Measurements from ENCODE around the gene EPS8L3.

The EPS8L3 gene

GRCh38 chr1:109780982-109781381, 17.3 kb upstream of the EPS8L3 start:
- H3K36me3 Mint-ChIP-seq, result no peaks in the 10 kb centered on the region
- H3K27ac Mint-ChIP-seq, result no peak overlapping the region
- H3K27me3 Mint-ChIP-seq, result peaks cover 13% of the 10 kb centered on the region
- CTCF ChIA-PET, result interaction anchor here (1.0 to 14.3 kb wide), 2 partner anchors 144 to 199 kb away, joined by 3 to 613 read pairs; partner anchors contain the start of gene AHCYL1
- peaks cover 8% of the 10 kb centered on the region for H3K4me1 Mint-ChIP-seq
- DNase-seq, result no peak
- H3K4me3 Mint-ChIP-seq, result no peak overlapping the region
- peaks cover 10% of the 10 kb centered on the region for H3K9me3 Mint-ChIP-seq

DNA sequence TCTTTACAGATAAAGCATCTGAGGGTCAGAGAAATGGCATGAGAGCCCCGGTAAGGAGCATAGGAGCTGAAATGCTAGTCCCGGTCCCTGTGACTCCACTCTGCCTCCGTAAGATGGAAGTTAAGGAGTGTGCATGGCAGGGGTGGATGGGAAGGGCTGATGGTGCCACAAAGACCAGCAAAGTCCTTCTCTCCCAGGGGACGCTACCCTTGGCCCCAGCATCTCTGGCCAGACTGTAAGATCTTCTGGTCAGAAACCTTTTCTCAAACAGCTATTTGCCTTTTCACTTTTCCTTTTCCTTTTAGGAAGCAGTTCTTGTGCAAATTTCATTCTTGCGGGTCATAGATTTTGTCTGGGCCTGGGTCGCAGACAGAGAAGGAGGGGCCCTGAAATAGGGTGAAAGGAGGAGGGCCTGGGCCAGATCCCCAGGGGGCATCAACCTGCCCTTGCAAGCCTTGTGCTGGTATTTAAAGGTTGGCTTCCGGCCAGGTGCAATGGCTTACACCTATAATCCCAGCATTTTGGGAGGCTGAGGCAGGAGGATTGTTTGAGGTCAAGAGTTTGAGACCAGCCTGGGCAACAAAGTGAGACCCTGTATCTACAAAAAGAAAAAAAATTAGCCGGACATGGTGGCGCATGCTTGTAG, 14.4 kb upstream of the EPS8L3 start:
- Mint-ChIP-seq H3K27ac (no peak overlapping the region), H3K9me3 (peaks cover 10% of the 10 kb centered on the region), H3K4me3 (no peak overlapping the region), H3K4me1 (peaks cover 9% of the 10 kb centered on the region), H3K36me3 (no peaks in the 10 kb centered on the region), H3K27me3 (peaks cover 35% of the 10 kb centered on the region)
- DNase-seq, result no peak
- CTCF ChIA-PET, result interaction anchor here (0.5 to 14.3 kb wide), 17 partner anchors 11 to 647 kb away, joined by 3 to 613 read pairs (median 6); partner anchors contain the start of genes AHCYL1 and GPR61

GRCh38 chr1:109777436-109777835, 13.7 kb upstream of the EPS8L3 start:
- Mint-ChIP-seq H3K27me3 (peaks cover 34% of the 10 kb centered on the region), H3K9me3 (peaks cover 10% of the 10 kb centered on the region), H3K4me3 (no peak overlapping the region), H3K27ac (no peak overlapping the region), H3K4me1 (peaks cover 9% of the 10 kb centered on the region), H3K36me3 (no peaks in the 10 kb centered on the region)
- CTCF ChIA-PET, result interaction anchor here (0.6 to 14.3 kb wide), 34 partner anchors 11 to 252 kb away, joined by 3 to 613 read pairs (median 5); partner anchors contain the start of genes AHCYL1 and GPR61
- DNase-seq, result no peak

DNA sequence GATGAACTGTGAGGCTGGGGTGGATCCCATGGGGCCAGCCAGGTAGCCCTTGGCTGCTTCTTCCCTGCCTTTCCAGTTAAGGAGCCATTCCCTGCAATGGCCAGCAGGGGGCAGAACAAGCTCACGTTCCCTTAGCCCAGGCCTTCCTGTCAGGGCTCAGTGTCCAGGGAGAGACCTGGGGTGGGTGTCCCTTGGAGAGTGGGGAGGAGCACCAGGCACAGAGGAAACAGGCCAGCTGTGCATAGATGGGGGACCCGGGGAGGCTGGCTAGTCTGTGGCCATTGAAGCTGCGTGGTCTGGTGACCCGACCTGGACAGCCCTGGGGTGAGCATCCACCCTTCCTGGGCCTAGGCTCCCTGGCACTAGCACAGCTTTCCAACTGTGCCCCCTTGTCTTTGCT, 13.2 kb upstream of the EPS8L3 start:
- Mint-ChIP-seq H3K27me3 (peaks cover 38% of the 10 kb centered on the region), H3K4me3 (no peak overlapping the region), H3K9me3 (peaks cover 10% of the 10 kb centered on the region), H3K36me3 (no peaks in the 10 kb centered on the region), H3K4me1 (peaks cover 11% of the 10 kb centered on the region), H3K27ac (no peak overlapping the region)
- peak; percentile 86 for DNase-seq
- CTCF ChIA-PET, result interaction anchor here (0.6 to 14.3 kb wide), 37 partner anchors 11 to 253 kb away, joined by 3 to 613 read pairs (median 5); partner anchors contain the start of genes AHCYL1 and GPR61

DNA sequence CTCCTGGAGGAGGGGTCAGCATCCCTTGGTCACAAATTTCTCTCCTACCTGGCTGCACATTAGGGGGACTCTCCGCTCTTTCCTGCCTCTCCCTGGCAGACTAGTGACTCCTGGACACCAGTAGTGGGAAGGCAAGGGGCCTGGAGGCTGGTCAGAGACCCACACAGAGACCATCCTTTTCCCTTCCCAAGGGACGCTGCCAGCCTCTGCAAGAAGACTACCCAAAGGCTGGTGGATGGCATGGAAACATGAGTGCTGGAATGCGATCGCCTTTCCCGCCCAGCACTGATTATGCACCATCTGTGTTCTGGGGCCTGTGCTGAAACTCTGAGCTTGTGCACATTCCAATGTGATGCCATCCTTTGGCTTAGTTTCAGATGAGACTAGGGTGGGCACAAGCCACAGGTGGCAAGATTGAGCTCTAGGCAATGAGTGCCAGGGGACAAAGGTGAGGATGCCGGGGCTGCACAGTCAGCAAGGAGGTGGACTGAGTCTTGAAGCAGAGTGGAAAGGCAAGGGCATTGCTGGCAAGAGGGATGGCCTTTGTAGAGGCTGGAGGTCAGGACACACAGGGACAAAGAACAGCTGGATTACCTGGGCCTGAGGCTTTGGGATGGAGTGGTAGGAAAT, 12.6 kb upstream of the EPS8L3 start:
- H3K27ac Mint-ChIP-seq, result no peak overlapping the region
- peaks cover 11% of the 10 kb centered on the region for H3K4me1 Mint-ChIP-seq
- peaks cover 38% of the 10 kb centered on the region for H3K27me3 Mint-ChIP-seq
- H3K4me3 Mint-ChIP-seq, result no peak overlapping the region
- DNase-seq, result no peak
- peaks cover 10% of the 10 kb centered on the region for H3K9me3 Mint-ChIP-seq
- H3K36me3 Mint-ChIP-seq, result no peaks in the 10 kb centered on the region
- CTCF ChIA-PET, result interaction anchor here (0.7 to 14.3 kb wide), 36 partner anchors 11 to 253 kb away, joined by 3 to 613 read pairs (median 5); partner anchors contain the start of genes AHCYL1 and GPR61

- H3K9me3 Mint-ChIP-seq, result peaks cover under 1% of the 10 kb centered on the region
- H3K27me3 Mint-ChIP-seq, result peaks cover 40% of the 10 kb centered on the region
- H3K36me3 Mint-ChIP-seq, result no peaks in the 10 kb centered on the region
- peaks cover 11% of the 10 kb centered on the region for H3K4me1 Mint-ChIP-seq
- no peak for DNase-seq
- CTCF ChIA-PET, result interaction anchor here (0.7 to 14.3 kb wide), 13 partner anchors 11 to 313 kb away, joined by 3 to 613 read pairs (median 5); partner anchors contain the start of genes AHCYL1 and GPR61
- H3K4me3 Mint-ChIP-seq, result no peak overlapping the region
- no peak overlapping the region for H3K27ac Mint-ChIP-seq
Observed at GRCh38 chr1:109775398-109775797, 11.7 kb upstream of the EPS8L3 start.

- H3K4me1 Mint-ChIP-seq, result peaks cover 11% of the 10 kb centered on the region
- H3K9me3 Mint-ChIP-seq, result no peaks in the 10 kb centered on the region
- no peak overlapping the region for H3K4me3 Mint-ChIP-seq
- peaks cover 52% of the 10 kb centered on the region for H3K27me3 Mint-ChIP-seq
- H3K36me3 Mint-ChIP-seq, result no peaks in the 10 kb centered on the region
- no peak overlapping the region for H3K27ac Mint-ChIP-seq
- no peak for DNase-seq
- CTCF ChIA-PET, result interaction anchor here (0.6 to 14.3 kb wide), 26 partner anchors 9 to 314 kb away, joined by 3 to 613 read pairs (median 3); partner anchors contain the start of genes AHCYL1, ATXN7L2, GNAI3 and GPR61
Observed at GRCh38 chr1:109773900-109774485, 10.3 kb upstream of the EPS8L3 start.

DNA sequence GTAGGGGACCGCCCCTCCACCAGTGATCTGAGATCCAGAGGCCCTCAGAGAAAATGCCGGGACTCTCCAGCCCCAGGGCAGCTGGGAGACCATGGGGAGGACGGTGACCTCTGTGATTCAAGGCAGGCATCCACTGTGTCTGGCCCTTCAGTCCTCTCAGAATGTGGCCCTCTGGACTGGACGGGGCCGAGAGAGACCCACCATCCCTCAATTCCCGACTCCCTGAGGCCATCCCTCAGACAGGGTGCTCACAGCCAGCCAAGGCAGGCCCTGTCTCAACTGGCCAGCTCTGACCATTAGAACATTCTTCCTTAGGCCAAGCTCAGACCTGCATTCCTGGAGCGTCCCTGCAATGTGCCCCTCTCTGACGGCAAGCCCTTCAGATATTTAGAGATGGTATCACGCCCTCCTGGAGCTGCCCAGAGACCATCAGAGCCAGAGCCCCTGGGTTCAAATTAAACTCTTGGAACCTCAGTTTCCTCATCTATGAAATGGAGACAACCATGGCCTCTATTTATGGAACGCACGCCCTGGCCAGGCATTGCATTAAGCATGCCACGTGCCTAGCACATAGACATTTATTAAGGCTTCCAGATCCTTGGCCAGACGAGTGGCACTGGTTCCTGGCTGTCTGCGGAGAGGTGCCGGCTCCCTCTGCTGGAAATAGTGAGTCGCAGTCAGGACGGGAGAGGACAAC, 9.6 kb upstream of the EPS8L3 start:
- CTCF ChIA-PET, result interaction anchor here (0.7 to 14.3 kb wide), 13 partner anchors 8 to 242 kb away, joined by 3 to 613 read pairs (median 8); partner anchors contain the start of genes AHCYL1, GNAI3 and GPR61
- DNase-seq, result peak; percentile 82
- H3K27ac Mint-ChIP-seq, result no peak overlapping the region
- H3K36me3 Mint-ChIP-seq, result no peaks in the 10 kb centered on the region
- H3K9me3 Mint-ChIP-seq, result no peaks in the 10 kb centered on the region
- H3K4me3 Mint-ChIP-seq, result no peak overlapping the region
- peaks cover 52% of the 10 kb centered on the region for H3K27me3 Mint-ChIP-seq
- H3K4me1 Mint-ChIP-seq, result peaks cover 11% of the 10 kb centered on the region

- no peak overlapping the region for H3K4me3 Mint-ChIP-seq
- no peak for DNase-seq
- CTCF ChIA-PET, result interaction anchor here (1.0 to 14.3 kb wide), 8 partner anchors 21 to 238 kb away, joined by 3 to 613 read pairs (median 30); partner anchors contain the start of genes AHCYL1, GNAI3 and GPR61
- no peaks in the 10 kb centered on the region for H3K36me3 Mint-ChIP-seq
- H3K27me3 Mint-ChIP-seq, result peaks cover 52% of the 10 kb centered on the region
- H3K9me3 Mint-ChIP-seq, result no peaks in the 10 kb centered on the region
- H3K27ac Mint-ChIP-seq, result no peak overlapping the region
- peaks cover 11% of the 10 kb centered on the region for H3K4me1 Mint-ChIP-seq
Observed at GRCh38 chr1:109772658-109773202, 9.0 kb upstream of the EPS8L3 start.

GRCh38 chr1:109771712-109772657, 8.3 kb upstream of the EPS8L3 start:
- no peaks in the 10 kb centered on the region for H3K36me3 Mint-ChIP-seq
- H3K4me3 Mint-ChIP-seq, result no peak overlapping the region
- no peaks in the 10 kb centered on the region for H3K9me3 Mint-ChIP-seq
- H3K27ac Mint-ChIP-seq, result no peak overlapping the region
- no peak for DNase-seq
- peaks cover 9% of the 10 kb centered on the region for H3K4me1 Mint-ChIP-seq
- CTCF ChIA-PET, result interaction anchor here (1.2 to 14.3 kb wide), 7 partner anchors 122 to 331 kb away, joined by 3 to 613 read pairs (median 40); partner anchors contain the start of genes AHCYL1, GNAI3 and GPR61
- H3K27me3 Mint-ChIP-seq, result peaks cover 52% of the 10 kb centered on the region

DNA sequence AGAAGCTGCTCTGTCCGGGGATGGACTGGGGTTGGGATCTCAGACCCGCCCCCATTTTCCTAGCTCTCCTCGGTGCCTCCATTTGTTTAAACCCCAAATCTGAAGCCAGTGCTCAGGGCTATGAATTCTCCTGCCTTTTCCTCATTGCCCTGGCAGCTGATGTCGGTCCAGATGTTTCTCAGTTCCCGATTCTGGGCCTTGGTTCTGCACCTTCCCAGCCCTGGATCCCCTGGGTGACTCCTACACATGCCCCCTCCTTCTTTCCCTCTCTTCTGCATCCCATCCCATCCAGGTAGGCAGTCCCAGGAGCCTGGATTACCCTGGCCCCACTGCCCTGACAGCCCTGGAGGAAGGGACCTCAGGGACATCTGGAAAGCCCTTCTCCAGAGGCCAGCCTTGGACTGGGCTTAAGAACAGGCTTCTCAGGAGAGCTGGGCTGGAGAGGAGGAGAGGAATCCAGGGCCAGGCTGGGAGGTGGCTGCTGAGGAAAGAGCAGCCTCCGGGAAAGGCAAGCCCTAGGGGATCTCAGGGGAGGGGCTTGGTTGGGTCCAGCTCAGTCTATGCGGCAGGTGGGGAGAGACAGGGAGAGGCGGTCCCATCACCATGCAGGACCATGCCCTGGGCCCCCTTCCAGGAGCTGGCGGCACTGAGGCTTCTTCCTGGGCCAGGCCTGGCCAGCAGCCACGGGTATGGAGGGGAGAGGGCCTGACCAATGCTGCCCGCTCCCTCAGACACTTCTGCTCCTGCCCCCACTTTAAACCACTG, 6.8 kb upstream of the EPS8L3 start:
- H3K9me3 Mint-ChIP-seq, result no peaks in the 10 kb centered on the region
- H3K4me3 Mint-ChIP-seq, result no peak overlapping the region
- H3K36me3 Mint-ChIP-seq, result no peaks in the 10 kb centered on the region
- H3K27me3 Mint-ChIP-seq, result peaks cover 39% of the 10 kb centered on the region
- peak; percentile 7 for DNase-seq
- H3K4me1 Mint-ChIP-seq, result peaks cover 6% of the 10 kb centered on the region
- CTCF ChIA-PET, result interaction anchor here (0.9 to 14.3 kb wide), 8 partner anchors 118 to 333 kb away, joined by 3 to 613 read pairs (median 4); partner anchors contain the start of genes AHCYL1, GNAI3 and GPR61
- no peak overlapping the region for H3K27ac Mint-ChIP-seq

Measured in activated naive CD4-positive, alpha-beta T cell treated with anti-CD3 and anti-CD28 coated beads, Interleukin-2, amount 10 ng/mL, durations not matched to agents 7 days and 5 days (primary cell).